IMR-90 (cell line): ENCODE results near the gene DCP2. TPM values are rescaled to one million over a fixed set of nuclear protein-coding genes. Genes with fewer than 3 reads are reported as not detected.

Source experiments
- ATAC-seq: fragments of 200-7000 bp; cut with Tn5 transposase; 2 replicates; pipeline ENCODE4 v1.9.1; 2020; ENCODE audit warnings: low read depth, mild to moderate bottlenecking, moderate library complexity
- BruUV-seq: library from RNA; stranded (reverse); fragments of 400-500 nt; replicated peaks from 2 replicates; lab custom pipeline; 2021; lab: Mats Ljungman, UMichigan
- CTCF ChIA-PET: fragments of 300-600 bp; formaldehyde crosslinking; extraction: SDS; loops from one replicate; lab custom pipeline; 2021; ENCODE audit warnings: antibody characterized with exemption; lab: Yijun Ruan, JAX
- POLR2A ChIA-PET: fragments of 300-600 bp; sonication (Branson Sonifier 250); formaldehyde crosslinking; loops from one replicate; lab custom pipeline; 2022; ENCODE audit warnings: antibody characterized with exemption; ENCODE audit not compliant: unreplicated experiment; lab: Charles Lee
- DNase-seq: peaks from one replicate; pipeline ENCODE4 v3.0.0; 2013
- H2AFZ ChIP-seq: replicated peaks from 2 replicates; pipeline ENCODE3; 2013; ENCODE audit warnings: low read length, mild to moderate bottlenecking; ENCODE audit not compliant: poor library complexity
- H2AK5ac ChIP-seq: 2 replicates; pipeline ENCODE4 v1.6.1; 2013; ENCODE audit warnings: low read depth, low read length, inconsistent platforms
- H2AK9ac ChIP-seq: replicated peaks from 2 replicates; pipeline ENCODE3; 2013; ENCODE audit warnings: mild to moderate bottlenecking, low read depth, low read length, moderate library complexity; ENCODE audit not compliant: poor library complexity
- H2BK120ac ChIP-seq: 2 replicates; pipeline ENCODE4 v1.6.1; 2013; ENCODE audit warnings: low read depth, low read length, inconsistent platforms
- H2BK15ac ChIP-seq: 3 replicates; pipeline ENCODE4 v1.6.1; 2013; ENCODE audit warnings: low read depth, low read length, inconsistent platforms
- H2BK20ac ChIP-seq: 2 replicates; pipeline ENCODE4 v1.6.1; 2013; ENCODE audit warnings: low read depth, mild to moderate bottlenecking, inconsistent platforms, low read length, moderate library complexity
- H2BK5ac ChIP-seq: 2 replicates; pipeline ENCODE4 v1.6.1; 2013; ENCODE audit warnings: mild to moderate bottlenecking, low read depth, low read length, inconsistent platforms; ENCODE audit not compliant: poor library complexity, severe bottlenecking
- H3K14ac ChIP-seq: replicated peaks from 2 replicates; pipeline ENCODE4 v1.6.1; 2013; ENCODE audit warnings: low read depth, low read length, inconsistent platforms
- H3K18ac ChIP-seq: 2 replicates; pipeline ENCODE4 v1.6.1; 2013; ENCODE audit warnings: low read depth, low read length, control low read depth
- H3K23ac ChIP-seq: 2 replicates; pipeline ENCODE4 v1.6.1; 2013; ENCODE audit warnings: low read depth, low read length, inconsistent platforms
- H3K27ac ChIP-seq: 2 replicates; pipeline ENCODE4 v1.5.1; 2013; ENCODE audit warnings: mild to moderate bottlenecking, control low read depth, low read length; ENCODE audit not compliant: insufficient read depth
- H3K27me3 ChIP-seq: 2 replicates; pipeline ENCODE4 v1.6.1; 2013; ENCODE audit warnings: low read length; ENCODE audit not compliant: control insufficient read depth, insufficient read depth
- H3K36me3 ChIP-seq: 2 replicates; pipeline ENCODE4 v1.6.1; 2013; ENCODE audit warnings: low read length, mixed read lengths; ENCODE audit not compliant: control insufficient read depth, insufficient read depth
- H3K4ac ChIP-seq: 2 replicates; pipeline ENCODE4 v1.6.1; 2013; ENCODE audit warnings: low read depth, low read length, inconsistent platforms
- H3K4me1 ChIP-seq: 2 replicates; pipeline ENCODE4 v1.6.1; 2013; ENCODE audit warnings: low read length, mixed read lengths; ENCODE audit not compliant: control insufficient read depth, insufficient read depth
- H3K4me2 ChIP-seq: 2 replicates; pipeline ENCODE4 v1.6.1; 2013; ENCODE audit warnings: low read depth, mild to moderate bottlenecking, control low read depth, low read length, moderate library complexity
- H3K4me3 ChIP-seq: 2 replicates; pipeline ENCODE4 v1.5.1; 2013; ENCODE audit warnings: low read depth, mild to moderate bottlenecking, control low read depth, low read length, moderate library complexity; ENCODE audit not compliant: insufficient read depth
- H3K56ac ChIP-seq: 2 replicates; pipeline ENCODE4 v1.6.1; 2013; ENCODE audit warnings: low read length, inconsistent platforms; ENCODE audit not compliant: insufficient read depth; ENCODE audit errors: extremely low read depth
- H3K79me1 ChIP-seq, 2 experiments: 2 replicates each; pipeline ENCODE4 v1.6.1; 2013; ENCODE audit warnings: low read length in 2 of 2, inconsistent platforms in 1 of 2, low read depth in 1 of 2
- H3K9ac ChIP-seq: 2 replicates; pipeline ENCODE4 v1.6.1; 2013; ENCODE audit warnings: low read depth, low read length, control low read depth
- H3K9me1 ChIP-seq: 2 replicates; pipeline ENCODE4 v1.6.1; 2013; ENCODE audit warnings: low read length, inconsistent platforms; ENCODE audit not compliant: insufficient read depth
- H3K9me3 ChIP-seq: 2 replicates; pipeline ENCODE4 v1.6.1; 2013; ENCODE audit warnings: low read length; ENCODE audit not compliant: control insufficient read depth, insufficient read depth
- H4K20me1 ChIP-seq: 2 replicates; pipeline ENCODE4 v1.6.1; 2013; ENCODE audit warnings: low read length, inconsistent platforms; ENCODE audit not compliant: insufficient read depth
- H4K5ac ChIP-seq: 2 replicates; pipeline ENCODE4 v1.6.1; 2013; ENCODE audit warnings: mild to moderate bottlenecking, low read depth, low read length, control low read depth
- H4K8ac ChIP-seq, 2 experiments: 2 replicates each; pipeline ENCODE4 v1.6.1; 2013; ENCODE audit warnings: low read depth in 2 of 2, low read length in 2 of 2, control low read depth in 1 of 2, inconsistent platforms in 1 of 2
- H4K91ac ChIP-seq: 2 replicates; pipeline ENCODE4 v1.6.1; 2013; ENCODE audit warnings: low read depth, low read length, inconsistent platforms; ENCODE audit not compliant: insufficient read depth
- BHLHE40 ChIP-seq: fragments of 150-350 bp; IDR thresholded peaks from 2 replicates; pipeline ENCODE4 v1.6.1; 2016; ENCODE audit warnings: mild to moderate bottlenecking, low read depth, low read length
- CEBPB ChIP-seq: IDR thresholded peaks from 2 replicates; pipeline ENCODE4 v1.6.1; 2012; ENCODE audit warnings: low read depth, low read length, improper control_type of control experiment
- CHD1 ChIP-seq: IDR thresholded peaks from 2 replicates; pipeline ENCODE4 v1.6.1; 2012; ENCODE audit warnings: low read depth, low read length, improper control_type of control experiment
- FOS ChIP-seq: fragments of 150-350 bp; IDR thresholded peaks from 2 replicates; pipeline ENCODE4 v1.6.1; 2016; ENCODE audit warnings: low read depth, low read length
- MAFK ChIP-seq: IDR thresholded peaks from 2 replicates; pipeline ENCODE4 v1.6.1; 2012; ENCODE audit warnings: low read depth, low read length, improper control_type of control experiment
- MAZ ChIP-seq: IDR thresholded peaks from 2 replicates; pipeline ENCODE4 v1.6.1; 2012; ENCODE audit warnings: low read depth, mild to moderate bottlenecking, low read length, improper control_type of control experiment, moderate library complexity, borderline replicate concordance
- MXI1 ChIP-seq: IDR thresholded peaks from 2 replicates; pipeline ENCODE4 v1.6.1; 2012; ENCODE audit warnings: low read depth, mild to moderate bottlenecking, low read length, moderate library complexity, borderline replicate concordance
- NFE2L2 ChIP-seq: fragments of 150-350 bp; IDR thresholded peaks from 2 replicates; pipeline ENCODE4 v1.6.1; 2016; ENCODE audit warnings: low read depth, mild to moderate bottlenecking, low read length
- POLR2A ChIP-seq: IDR thresholded peaks from 2 replicates; pipeline ENCODE4 v1.6.1; 2012; ENCODE audit warnings: mild to moderate bottlenecking, low read depth, low read length
- RAD21 ChIP-seq: IDR thresholded peaks from 2 replicates; pipeline ENCODE4 v1.6.1; 2012; ENCODE audit warnings: low read length, improper control_type of control experiment
- RCOR1 ChIP-seq: IDR thresholded peaks from 2 replicates; pipeline ENCODE4 v1.6.1; 2012; ENCODE audit warnings: mild to moderate bottlenecking, low read length, improper control_type of control experiment; ENCODE audit not compliant: insufficient replicate concordance
- RFX5 ChIP-seq: IDR thresholded peaks from 2 replicates; pipeline ENCODE4 v1.8.0; 2012; ENCODE audit warnings: low read depth, mild to moderate bottlenecking, low read length, moderate library complexity
- SMC3 ChIP-seq: fragments of 150-350 bp; IDR thresholded peaks from 2 replicates; pipeline ENCODE4 v1.6.1; 2016; ENCODE audit warnings: low read depth, mild to moderate bottlenecking, antibody characterized with exemption, low read length, moderate library complexity
- WGBS, 2 experiments: methylation state at CpG; one replicate each; pipeline versions ENCODE4 v1.1.5 to v1.1.7; 2013; ENCODE audit warnings: missing lambda C conversion rate in 2 of 2; ENCODE audit not compliant: insufficient read length in 1 of 2; ENCODE audit errors: extremely low coverage in 2 of 2; 5-methylcytosine and 5-hydroxymethylcytosine counted together
- dilution Hi-C: fragments of 300-500 bp; cut with HindIII; formaldehyde crosslinking; loops from one replicate; pipeline ENCODE4 v1.14.3; 2018; ENCODE audit warnings: low sequenced_read_pairs; ENCODE audit not compliant: unreplicated experiment
- in situ Hi-C: fragments of 300-500 bp; cut with MboI; formaldehyde crosslinking; loops from 3 replicates; pipeline ENCODE4 v1.14.3; 2019; ENCODE audit warnings: low sequenced_read_pairs, inconsistent platforms, mixed read lengths
- intact Hi-C: fragments of 100-400 bp; cut with micrococcal nuclease; formaldehyde crosslinking; loops from 2 replicates; pipeline ENCODE4 v1.10.0; 2022
- polyA plus RNA-seq, 3 experiments: library from polyadenylated mRNA; depleted of rRNA; stranded (reverse); fragments of >200 nt; gene quantifications; 2 replicates each; pipeline ENCODE4 v1.2.3, GENCODE V29; 2012; ENCODE audit warnings: low replicate concordance in 1 of 3
- total RNA-seq: library from RNA; depleted of rRNA; stranded (reverse); fragments of >200 nt; gene quantifications from 2 replicates; pipeline ENCODE4 v1.2.3, GENCODE V29; 2012
- TF ChIP-seq, protein P1 (sequence below): fragments of 150-350 bp; IDR thresholded peaks from 2 replicates; pipeline ENCODE4 v1.6.1; 2017; ENCODE audit warnings: mild to moderate bottlenecking, antibody characterized with exemption, low read length, low read depth
- TF ChIP-seq, protein P2 (sequence below): fragments of 150-350 bp; IDR thresholded peaks from 2 replicates; pipeline ENCODE4 v1.6.1; 2016; ENCODE audit warnings: low read depth, mild to moderate bottlenecking, low read length, moderate library complexity, borderline replicate concordance
- TF ChIP-seq, protein P3 (sequence below): conservative IDR thresholded peaks from 2 replicates; pipeline ENCODE4 v1.5.1; 2012; ENCODE audit warnings: mild to moderate bottlenecking, low read depth, low read length, improper control_type of control experiment

The DCP2 gene
- total and polyA plus RNA-seq, 2 of the 4 experiments (the other 2 are of a cell fraction) = 6.9 to 18.6 TPM

DNA sequence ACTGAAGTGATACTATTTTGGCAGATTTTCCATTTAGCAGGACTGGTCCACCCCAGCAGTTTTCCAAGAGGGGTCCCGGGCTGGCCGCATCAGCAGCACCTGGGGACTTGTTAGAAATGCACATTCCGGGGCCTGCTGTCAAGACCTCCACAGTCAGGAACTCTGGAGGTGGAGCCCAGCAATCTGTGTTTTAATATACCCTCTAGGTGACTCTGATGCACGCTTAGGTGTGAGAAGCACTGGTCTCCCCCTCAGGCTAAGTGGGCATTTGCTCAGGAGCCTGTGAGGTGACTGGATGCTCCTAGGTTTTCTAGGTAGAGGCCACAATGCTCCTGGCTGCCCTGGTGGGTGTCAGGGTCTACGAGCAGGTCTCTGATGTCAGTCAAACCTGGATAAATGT is 81.7 kb downstream of the DCP2 start:
- Histone ChIP-seq H3K4me1 (peaks cover 18% of the 10 kb centered on the region), H4K20me1 (no peaks in the 10 kb centered on the region), H3K36me3 (peaks cover 45% of the 10 kb centered on the region), H2BK120ac (no peak overlapping the region), H2AK5ac (peak overlapping the region; percentile 89; the same call in 1 of the 2 replicates), H3K27ac (no peak overlapping the region), H3K4me2 (no peak overlapping the region), H3K27me3 (no peaks in the 10 kb centered on the region), H4K8ac (no peak overlapping the region), H3K56ac (no peak overlapping the region), H3K4ac (no peak overlapping the region), H3K79me1 (peaks cover 0 to 7% of the 10 kb centered on the region in 2 experiments; a peak in 2 of 4 replicates), H2BK5ac (no peak overlapping the region), H4K91ac (no peak overlapping the region), H4K5ac (no peak overlapping the region), H3K18ac (no peak overlapping the region), H3K4me3 (no peak overlapping the region), H3K9me1 (peaks cover 12% of the 10 kb centered on the region), H3K9me3 (no peaks in the 10 kb centered on the region), H2AFZ (no peak overlapping the region), H3K23ac (no peak overlapping the region), H2BK15ac (no peak overlapping the region), H3K14ac (no peak overlapping the region), H3K9ac (no peak overlapping the region), H2BK20ac (no peak overlapping the region), H2AK9ac (no peak overlapping the region)
- intact Hi-C loops (no loop called here), in situ Hi-C loops (no loop called here), dilution Hi-C loops (no loop called here)
- DNase-seq = no peak
- no peak for TF ChIP-seq NFE2L2
- no peak for TF ChIP-seq MAZ
- TF ChIP-seq, protein P1, sequence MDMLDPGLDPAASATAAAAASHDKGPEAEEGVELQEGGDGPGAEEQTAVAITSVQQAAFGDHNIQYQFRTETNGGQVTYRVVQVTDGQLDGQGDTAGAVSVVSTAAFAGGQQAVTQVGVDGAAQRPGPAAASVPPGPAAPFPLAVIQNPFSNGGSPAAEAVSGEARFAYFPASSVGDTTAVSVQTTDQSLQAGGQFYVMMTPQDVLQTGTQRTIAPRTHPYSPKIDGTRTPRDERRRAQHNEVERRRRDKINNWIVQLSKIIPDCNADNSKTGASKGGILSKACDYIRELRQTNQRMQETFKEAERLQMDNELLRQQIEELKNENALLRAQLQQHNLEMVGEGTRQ = no peak
- TF ChIP-seq RCOR1 = no peak
- TF ChIP-seq CHD1 = no peak
- TF ChIP-seq, protein P2, sequence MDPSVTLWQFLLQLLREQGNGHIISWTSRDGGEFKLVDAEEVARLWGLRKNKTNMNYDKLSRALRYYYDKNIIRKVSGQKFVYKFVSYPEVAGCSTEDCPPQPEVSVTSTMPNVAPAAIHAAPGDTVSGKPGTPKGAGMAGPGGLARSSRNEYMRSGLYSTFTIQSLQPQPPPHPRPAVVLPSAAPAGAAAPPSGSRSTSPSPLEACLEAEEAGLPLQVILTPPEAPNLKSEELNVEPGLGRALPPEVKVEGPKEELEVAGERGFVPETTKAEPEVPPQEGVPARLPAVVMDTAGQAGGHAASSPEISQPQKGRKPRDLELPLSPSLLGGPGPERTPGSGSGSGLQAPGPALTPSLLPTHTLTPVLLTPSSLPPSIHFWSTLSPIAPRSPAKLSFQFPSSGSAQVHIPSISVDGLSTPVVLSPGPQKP = no peak
- TF ChIP-seq CEBPB = no peak
- TF ChIP-seq, protein P3, sequence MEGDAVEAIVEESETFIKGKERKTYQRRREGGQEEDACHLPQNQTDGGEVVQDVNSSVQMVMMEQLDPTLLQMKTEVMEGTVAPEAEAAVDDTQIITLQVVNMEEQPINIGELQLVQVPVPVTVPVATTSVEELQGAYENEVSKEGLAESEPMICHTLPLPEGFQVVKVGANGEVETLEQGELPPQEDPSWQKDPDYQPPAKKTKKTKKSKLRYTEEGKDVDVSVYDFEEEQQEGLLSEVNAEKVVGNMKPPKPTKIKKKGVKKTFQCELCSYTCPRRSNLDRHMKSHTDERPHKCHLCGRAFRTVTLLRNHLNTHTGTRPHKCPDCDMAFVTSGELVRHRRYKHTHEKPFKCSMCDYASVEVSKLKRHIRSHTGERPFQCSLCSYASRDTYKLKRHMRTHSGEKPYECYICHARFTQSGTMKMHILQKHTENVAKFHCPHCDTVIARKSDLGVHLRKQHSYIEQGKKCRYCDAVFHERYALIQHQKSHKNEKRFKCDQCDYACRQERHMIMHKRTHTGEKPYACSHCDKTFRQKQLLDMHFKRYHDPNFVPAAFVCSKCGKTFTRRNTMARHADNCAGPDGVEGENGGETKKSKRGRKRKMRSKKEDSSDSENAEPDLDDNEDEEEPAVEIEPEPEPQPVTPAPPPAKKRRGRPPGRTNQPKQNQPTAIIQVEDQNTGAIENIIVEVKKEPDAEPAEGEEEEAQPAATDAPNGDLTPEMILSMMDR = no peak
- no peak for TF ChIP-seq SMC3
- TF ChIP-seq FOS = no peak
- TF ChIP-seq BHLHE40 = no peak
- TF ChIP-seq POLR2A = no peak
- no peak for TF ChIP-seq MAFK
- no peak for TF ChIP-seq RAD21
- TF ChIP-seq MXI1 = no peak
- TF ChIP-seq RFX5 = no peak
- BruUV-seq = no TSS peak
- CTCF ChIA-PET = no interaction called here
- ATAC-seq = no peak
- WGBS, 2 experiments = 100% methylated on average over 1 of the region's 5 CpGs; no CpG with 5 or more reads in 1 of the 2 experiments
- POLR2A ChIA-PET = no interaction called here
